NCI-H2227 (cell line): Measurements from ENCODE around the gene ZNF792.
"Not testable (repeated sequence)": the region's sequence is repeated elsewhere in the genome, so short reads cannot be mapped to it uniquely, and the experiment has no call there.

ENCODE experiments used
- DNase-seq: peaks from one replicate; lab custom pipeline; 2025; ENCODE audit not compliant: unreplicated experiment; lab: John Stamatoyannopoulos, UW

The ZNF792 gene

DNA sequence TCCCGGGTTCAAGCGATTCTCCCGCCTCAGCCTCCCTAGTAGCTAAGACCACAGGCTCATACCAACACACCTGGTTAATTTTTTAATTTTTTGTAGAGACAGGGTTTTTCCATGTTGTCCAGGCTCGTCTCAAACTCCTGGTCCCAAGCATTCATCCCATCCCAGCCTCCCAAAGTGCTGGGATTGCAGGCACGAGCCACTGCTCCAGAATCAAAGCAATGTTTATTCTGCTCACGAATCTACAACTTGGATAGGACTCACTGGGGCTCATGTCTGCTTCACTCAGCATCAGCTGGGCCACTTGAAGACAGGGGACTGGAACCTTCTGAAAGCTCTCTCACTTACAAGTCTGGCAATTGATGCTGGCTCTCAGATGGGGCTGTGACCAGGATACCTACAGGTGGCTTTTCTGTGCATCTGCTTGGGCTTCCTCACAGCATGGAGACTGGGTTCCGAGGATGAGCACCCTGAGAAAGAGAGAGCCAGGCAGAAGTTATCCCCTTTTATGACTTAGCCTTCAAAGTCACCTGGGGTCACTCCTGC, 8.2 kb upstream of the ZNF792 start:
- DNase-seq: no peak

GRCh38 chr19:34970185-34970780, 6.3 kb upstream of the ZNF792 start:
- DNase-seq: not testable (repeated sequence)

GRCh38 chr19:34969721-34970120, 5.7 kb upstream of the ZNF792 start:
- no peak for DNase-seq

- no peak for DNase-seq
Observed at GRCh38 chr19:34967551-34967950, 3.5 kb upstream of the ZNF792 start.

- DNase-seq: not testable (repeated sequence)
Observed at GRCh38 chr19:34965505-34965904, 1.5 kb upstream of the ZNF792 start.

- no peak for DNase-seq
Observed at GRCh38 chr19:34964598-34964997, 569 bp upstream of the ZNF792 start.

DNA sequence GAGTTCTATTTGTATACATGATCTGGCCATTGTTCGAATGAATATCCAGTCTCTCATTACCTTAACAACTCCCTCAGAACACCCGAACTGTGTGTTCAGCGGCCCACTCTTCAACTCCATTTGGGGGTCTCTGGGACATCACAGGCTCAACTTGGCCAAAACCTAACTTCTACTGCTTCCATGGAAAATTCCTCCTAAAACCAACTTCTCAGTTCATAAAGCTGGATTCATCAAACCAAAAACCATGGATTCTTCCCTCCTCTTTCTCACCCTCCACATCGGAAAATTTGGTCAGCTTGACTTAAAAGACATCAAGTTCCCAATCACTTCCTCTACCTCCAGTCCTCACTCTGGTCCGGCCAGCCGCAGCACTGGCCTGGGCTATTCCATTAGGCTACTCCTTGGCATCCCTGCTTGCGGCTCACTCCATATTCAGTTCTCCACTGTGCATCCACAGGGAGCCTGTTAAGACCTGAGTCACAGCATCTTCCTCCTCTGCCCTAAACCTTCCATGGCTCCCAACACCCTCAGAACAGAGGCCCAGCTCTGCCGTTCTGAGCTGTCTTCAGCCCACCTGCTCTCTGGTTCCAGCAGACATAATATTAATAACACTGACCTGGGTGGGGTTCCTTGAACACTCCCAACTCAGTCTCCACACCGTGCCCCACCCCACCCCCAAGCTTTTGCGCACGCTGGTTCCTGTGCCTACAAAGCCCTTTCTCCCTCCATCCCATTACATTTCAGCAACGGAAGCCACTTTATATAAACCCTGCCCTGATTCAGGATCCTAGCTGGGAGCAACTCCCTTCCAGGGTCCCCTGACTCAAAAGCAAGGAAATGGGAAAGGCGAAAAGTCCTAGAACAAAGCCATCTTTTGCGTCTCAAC, 1.1 kb downstream of the ZNF792 start:
- DNase-seq: peak; percentile 58

DNA sequence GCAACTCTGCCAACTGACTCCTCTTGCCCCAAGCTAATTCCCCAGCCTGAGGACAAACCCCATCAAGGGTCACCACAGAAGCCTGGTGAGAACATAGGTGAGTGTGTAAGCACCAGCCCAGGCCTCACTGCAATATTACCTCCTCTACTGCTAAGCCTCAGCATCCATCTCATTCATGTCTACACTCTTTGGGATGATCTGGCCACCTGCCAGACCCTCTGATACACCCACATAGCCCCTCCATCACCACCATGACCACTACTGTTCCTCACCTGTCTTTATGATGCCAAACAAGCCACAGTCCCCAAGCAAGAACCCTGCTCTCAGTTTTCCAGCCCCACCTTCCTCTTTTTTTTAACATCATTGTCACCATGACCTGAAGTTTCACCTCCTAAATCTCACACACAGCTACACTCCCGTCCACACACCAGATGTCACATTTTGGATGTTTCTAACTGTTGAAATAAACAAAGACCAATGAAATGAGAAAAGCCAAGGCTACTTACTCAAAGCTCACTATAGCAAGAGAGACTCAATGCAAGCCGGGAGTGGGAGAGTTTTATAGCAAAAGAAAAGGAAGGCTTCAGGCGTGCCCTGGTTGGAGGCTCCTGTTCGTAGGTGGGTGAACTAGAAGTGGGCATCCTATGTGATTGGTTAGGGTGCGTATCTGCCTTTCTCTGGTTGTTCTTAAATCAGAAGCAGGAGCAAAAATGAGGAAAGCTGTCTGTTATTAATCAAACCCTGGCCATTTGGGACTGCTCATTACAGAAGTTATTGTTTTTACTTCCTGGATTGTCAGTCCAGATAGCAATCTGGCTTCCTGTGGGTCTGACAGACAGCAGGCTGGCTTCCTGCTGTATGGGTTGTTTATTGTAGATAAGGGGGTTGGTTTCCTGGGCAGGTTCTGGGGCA, 2.0 kb downstream of the ZNF792 start:
- no peak for DNase-seq

DNA sequence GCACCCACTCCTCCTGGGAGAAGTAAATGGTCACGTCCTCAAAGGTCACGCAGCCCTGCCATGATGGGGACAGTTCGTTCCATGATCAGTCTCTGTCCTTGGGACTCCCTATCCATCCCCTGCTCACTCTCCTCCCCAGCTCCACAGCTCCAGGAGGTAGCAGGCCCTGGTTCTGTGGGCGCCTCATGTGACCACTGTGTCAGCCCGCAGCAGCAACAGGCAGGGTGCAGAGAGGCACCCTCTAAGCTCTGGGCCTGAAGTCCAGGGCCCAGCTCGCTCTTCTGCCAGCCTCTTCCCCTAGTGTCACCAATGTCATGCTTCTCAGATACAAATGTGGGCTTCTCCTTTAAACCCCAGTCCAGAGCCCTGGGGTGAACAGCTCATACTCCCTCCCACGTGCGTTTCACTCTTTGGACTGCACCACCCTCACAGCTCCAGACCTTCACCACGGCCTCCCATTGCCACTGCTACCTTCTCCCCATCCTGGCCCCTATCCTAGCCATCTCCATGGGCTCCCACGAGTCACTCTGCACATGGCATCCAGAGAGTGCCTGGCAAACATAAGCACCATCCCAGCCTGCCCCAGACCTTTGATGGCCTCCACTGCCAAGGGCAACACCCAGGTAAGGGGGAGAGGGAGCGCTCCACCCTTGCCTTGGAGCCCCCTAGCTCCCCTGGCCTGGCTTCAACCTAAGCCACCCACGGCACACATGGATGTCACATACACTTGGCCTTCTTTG, 2.9 kb downstream of the ZNF792 start:
- no peak for DNase-seq

DNA sequence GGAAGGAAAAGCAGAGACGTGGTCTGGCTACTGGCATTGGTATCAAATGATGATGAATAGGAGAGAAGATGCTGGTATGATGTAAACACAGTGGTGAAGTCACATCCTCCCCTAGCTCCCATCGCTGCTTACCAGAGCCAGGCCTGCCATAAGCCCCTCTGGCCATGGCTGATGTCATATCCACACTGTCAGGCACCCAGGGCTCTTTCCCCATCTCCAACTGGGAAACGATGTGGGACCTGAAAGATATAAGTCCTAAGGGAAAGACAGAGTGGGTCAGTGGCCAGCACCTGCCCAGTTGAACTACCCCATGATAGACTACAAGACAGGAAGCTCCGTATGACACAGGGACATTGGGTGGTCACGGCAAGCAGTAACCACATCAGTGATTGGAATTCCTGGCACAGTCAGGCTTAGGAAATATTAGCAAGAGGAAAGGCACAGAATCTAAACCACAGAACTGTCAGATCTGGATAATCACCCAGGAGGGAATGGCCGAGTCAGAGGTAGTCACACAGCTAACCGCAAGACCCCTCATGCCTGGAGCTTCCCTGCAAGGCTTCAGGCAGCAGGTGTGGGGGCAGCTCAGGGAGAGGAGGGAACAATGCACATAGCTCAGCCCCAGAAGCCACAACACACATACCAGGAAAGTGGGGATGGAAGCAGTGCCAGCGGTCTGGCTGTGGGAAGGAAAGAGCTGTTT, 3.8 kb downstream of the ZNF792 start:
- no peak for DNase-seq

DNA sequence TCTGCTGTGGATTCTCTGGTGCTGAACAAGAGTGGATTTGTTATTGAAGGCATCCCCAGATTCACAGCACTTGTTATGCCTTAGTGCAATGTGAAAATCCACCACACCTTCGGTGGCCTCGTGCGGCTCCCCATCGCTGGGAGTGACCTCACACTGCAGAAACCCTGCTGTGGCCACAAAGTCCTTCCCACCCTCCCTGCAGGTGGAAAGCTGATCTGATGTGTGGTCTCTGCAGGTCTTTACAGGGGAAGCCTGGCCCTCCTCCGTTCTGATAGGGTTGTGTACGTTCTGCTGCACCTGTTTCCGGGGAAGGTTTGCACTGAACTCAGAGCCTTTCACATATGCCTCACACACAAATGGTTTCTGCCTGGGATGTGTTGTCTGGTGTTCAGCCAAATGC, 5.0 kb downstream of the ZNF792 start:
- no peak for DNase-seq

GRCh38 chr19:34957830-34958751, 5.9 kb downstream of the ZNF792 start:
- DNase-seq: no peak

DNA sequence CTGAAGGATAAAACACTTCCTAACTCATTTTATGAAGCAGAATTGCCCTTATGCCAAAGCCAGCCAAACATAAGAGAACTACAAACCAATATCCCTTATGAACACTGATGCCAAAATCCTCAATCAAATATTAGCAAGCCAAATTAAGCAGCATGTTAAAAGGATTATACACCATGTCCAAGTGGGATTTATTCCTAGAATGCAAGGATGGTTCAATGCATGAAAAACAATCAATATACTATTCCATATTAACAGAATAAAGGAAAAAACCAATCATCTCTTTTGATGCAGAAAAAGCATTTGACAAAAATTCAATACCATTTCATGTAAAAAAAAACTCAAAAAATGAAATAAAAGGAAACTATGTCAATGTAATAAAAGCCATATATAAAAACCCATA, 10.9 kb downstream of the ZNF792 start:
- DNase-seq: peak; percentile 46

GRCh38 chr19:34943861-34944573, 20.0 kb downstream of the ZNF792 start:
- no peak for DNase-seq

- DNase-seq: no peak
Observed at GRCh38 chr19:34938886-34939285, 25.1 kb downstream of the ZNF792 start.

DNA sequence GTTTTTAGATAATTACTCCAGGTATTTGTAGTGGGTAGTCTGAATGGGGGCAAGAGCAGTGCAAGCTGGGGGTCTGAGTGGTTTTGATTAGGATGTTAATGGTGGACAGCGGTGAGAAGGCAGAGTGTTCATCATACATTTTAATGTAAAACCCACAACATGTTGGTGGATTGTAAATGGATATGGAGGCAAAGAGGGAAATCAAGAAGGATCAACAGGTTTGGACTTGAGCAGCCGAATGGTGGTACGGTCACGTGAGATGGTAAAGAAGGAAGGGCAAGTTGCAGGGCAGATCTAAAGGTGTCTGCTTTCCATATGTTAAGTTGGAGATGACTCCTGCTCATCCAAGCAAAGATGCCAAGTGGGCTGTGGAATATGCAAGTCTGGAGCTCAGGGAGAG, 27.8 kb downstream of the ZNF792 start:
- no peak for DNase-seq

GRCh38 chr19:34932494-34932893, 31.5 kb downstream of the ZNF792 start:
- no peak for DNase-seq

GRCh38 chr19:34926685-34927375, 37.2 kb downstream of the ZNF792 start, which contains the start of gene ZNF30:
TSS of gene ZNF30 (plus strand) at chr19:34926903. CDS start at chr19:34929948, 3,045 bp downstream.
- peak; percentile 100 for DNase-seq
